HG03103 (cell line): Measurements from ENCODE around the gene CMA1.
A peak's percentile ranks its signal among the peaks of the same experiment; 100 is the strongest.
"Not testable (repeated sequence)": the region's sequence is repeated elsewhere in the genome, so short reads cannot be mapped to it uniquely, and the experiment has no call there.

Experiments
- ATAC-seq: cut with Tn5 transposase; IDR thresholded peaks from one replicate; pipeline ENCODE4 v1.9.1; 2021; ENCODE audit warnings: low read depth; ENCODE audit not compliant: unreplicated experiment

CMA1 gene, protein sequence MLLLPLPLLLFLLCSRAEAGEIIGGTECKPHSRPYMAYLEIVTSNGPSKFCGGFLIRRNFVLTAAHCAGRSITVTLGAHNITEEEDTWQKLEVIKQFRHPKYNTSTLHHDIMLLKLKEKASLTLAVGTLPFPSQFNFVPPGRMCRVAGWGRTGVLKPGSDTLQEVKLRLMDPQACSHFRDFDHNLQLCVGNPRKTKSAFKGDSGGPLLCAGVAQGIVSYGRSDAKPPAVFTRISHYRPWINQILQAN

DNA sequence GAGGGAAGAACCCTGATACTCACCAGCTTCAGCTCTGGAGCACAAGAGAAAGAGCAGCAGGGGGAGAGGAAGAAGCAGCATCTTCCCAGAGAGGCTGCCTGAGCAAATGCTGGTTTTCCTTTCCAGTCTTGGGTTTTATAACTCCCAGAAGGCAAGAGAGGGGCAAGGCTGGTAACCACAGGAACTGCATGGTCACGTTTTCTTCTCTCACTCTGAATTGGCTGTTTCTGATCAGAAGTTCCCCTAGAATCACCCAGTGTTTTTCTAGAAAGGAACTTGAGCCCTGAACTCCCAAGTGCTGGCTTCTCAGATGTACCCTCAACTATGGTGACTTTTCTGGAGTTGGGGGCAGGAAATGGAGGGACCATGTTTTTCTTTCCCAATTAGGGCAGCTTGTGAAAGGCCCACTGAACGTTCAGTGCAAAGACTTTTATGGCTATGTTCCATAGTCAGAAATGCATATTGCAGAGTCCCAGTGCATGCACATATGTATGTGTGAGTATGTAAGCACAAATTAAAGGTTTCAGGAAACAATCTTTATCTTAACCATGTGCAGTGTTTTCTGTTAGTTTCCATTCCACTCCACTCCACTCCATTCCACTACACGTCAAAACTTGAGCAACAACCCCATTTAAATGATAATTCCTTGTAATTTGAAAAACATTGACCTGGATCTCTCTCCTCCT lies at the start of gene CMA1:
CMA1 (minus strand) TSS at position 111 of the 686 bp plus-strand sequence; CDS start at position 81, 30 bp downstream.
- no peak for ATAC-seq

DNA sequence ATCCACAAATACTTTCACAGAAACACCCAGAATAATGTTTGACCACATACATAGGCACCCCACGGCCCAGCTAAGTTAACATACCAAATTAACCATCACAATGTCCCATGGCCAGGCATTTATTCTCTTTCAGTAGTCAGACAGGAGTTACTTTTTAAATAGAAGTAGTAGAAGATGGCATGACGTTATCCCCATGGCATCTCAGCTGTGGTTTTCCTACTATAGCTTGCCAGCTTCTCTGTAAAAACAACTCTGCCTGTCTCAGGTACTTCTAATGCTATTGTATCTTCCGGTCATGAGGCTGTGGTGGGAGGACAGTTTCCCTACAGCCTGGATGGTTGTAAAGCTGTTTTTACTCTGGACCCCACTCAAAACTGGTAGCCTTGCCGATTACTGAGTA lies 48.7 kb upstream of the CMA1 start:
- no peak for ATAC-seq

DNA sequence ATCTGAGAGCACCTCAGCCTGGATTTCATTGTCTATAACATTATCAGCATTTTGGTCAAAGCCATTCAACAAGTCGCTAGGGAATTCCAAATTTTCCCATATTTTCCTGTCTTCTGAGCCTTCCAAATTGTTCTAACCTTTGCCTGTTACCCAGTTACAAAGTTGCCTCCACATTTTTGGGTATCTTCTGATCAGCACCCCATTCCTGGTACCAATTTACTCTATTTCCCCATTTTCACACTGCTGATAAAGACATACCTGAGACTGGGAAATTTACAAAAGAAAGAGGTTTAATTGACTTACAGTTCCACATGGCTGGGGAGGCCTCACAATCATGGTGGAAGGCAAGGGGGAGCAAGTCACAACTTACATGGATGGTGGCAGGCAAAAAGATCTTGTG lies 41.0 kb upstream of the CMA1 start:
- ATAC-seq: not testable (repeated sequence)

DNA sequence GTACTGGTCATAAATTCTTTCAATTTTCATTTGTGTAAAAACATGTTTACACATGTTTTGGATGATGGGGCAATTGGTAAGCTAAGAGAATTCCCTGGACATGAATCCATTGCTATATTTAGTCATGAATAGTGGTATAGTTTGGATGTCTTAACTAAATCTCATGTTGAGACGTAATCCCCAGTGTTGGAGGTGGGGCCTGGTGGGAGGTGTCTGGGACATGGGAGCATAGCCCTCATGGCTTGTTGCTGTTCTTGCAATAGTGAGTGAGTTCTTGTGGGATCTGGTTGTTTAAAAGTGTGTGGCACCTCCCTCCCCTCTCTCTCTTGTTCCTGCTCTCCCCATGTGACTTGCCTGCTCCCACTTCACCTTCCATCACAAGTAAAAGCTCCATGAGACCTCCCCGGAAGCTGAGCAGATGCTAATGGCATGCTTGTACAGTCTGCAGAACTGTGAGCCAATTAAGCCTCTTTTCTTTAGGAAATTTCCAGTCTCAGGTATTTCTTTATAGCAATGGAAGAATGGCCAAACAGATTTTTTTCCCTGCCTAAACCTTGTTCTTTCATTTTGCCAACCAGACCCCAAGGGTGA lies 34.4 kb upstream of the CMA1 start:
- ATAC-seq: no peak

DNA sequence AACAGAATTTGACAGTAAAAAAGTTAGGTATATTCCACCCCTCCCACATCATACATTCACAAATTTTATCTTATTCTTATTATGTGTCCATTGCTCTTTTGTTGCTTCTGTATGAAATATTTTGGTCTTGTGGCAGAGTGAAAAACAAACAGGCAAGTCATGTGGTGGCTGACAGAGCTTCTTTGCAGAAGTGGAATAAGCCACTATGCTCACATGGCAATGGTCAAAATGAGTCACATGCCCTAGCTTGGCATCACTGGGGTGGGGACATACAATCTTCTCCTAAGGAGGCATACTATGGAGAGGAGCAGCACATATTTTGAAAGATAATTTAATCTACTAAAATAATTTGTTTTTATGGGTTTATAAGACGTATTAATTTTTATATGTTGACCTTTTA lies 27.7 kb upstream of the CMA1 start:
- no peak for ATAC-seq

DNA sequence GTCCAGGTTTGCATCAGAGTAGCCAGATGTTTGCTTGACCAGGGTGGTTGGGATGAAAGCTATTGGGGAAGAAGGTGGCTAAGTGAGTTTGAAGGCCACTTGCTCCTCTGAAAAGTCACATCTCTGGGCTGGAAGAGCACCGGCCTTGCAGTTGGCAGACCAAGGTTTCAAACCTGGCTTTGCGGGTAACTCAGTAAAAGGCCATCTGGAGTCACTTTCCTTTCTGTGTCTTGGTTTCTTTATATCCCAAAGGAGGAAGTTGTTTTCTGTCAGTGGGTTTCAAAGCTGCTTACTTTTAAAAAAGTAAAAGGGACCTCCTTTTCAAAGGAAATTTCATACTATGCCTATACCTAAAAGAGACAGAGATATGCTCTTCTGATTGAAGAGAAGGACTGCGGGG lies 26.2 kb upstream of the CMA1 start:
- ATAC-seq: no peak

DNA sequence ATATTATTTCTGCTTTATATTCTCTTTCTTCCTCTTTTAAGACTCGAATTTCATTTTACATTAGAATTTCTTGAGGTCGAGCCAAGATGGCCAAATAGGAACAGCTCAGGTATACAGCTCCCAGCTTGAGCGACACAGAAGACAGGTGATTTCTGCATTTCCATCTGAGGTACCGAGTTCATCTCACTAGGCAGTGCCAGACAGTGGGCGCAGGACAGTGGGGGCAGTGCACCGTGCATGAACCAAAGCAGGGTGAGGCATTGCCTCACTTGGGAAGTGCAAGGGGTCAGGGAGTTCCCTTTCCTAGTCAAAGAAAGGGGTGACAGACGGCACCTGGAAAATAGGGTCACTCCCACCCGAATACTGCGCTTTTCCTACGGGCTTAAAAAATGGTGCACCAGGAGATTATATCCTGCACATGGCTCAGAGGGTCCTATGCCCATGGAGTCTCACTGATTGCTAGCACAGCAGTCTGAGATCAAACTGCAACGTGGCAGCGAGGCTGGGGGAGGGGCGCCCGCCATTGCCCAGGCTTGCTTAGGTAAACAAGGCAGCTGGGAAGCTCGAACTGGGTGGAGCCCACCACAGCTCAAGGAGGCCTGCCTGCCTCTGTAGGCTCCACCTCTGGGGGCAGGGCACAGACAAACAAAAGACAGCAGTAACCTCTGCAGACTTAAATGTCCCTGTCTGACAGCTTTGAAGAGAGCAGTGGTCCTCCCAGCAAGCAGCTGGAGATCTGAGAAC lies 18.0 kb upstream of the CMA1 start:
- not testable (repeated sequence) for ATAC-seq

DNA sequence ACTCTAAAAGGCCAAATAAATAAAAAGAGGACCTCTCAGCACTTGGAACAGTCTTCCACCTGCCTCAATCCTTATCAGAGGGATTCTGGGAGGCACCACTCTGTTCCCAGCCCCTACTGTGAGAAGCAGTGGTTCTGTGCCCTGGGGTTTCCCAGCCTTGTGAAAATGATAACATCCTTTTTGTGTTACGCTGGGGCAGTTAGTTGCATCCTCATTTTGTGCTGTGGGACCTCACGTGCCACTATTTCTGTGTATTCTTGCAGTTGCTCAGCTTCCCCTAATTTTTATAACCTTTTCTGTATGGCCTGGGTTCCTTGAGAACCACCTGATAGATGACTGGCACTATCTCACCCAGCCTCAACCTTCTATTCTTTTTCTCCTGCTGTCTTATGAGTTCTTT lies 10.8 kb upstream of the CMA1 start:
- ATAC-seq: no peak

DNA sequence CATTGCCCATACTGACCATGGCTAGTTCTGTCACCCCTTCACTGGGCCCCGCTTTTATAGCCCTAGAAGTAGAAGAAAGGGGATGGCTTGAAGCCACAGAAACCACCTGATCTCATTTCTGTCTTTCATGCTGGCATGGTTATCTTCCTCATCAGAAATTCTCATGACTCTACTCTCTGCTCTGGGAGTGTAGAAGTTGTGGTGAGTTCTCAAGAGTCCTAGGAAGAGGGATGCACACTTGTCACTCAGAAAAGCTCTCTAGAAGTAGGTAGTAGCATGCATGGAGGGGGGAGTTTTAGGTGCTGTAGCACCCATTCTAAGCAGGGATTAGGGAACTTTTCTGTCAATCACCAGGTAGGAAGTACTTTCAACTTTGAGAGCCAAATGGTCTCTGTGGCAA lies 6.1 kb upstream of the CMA1 start:
- ATAC-seq: no peak

DNA sequence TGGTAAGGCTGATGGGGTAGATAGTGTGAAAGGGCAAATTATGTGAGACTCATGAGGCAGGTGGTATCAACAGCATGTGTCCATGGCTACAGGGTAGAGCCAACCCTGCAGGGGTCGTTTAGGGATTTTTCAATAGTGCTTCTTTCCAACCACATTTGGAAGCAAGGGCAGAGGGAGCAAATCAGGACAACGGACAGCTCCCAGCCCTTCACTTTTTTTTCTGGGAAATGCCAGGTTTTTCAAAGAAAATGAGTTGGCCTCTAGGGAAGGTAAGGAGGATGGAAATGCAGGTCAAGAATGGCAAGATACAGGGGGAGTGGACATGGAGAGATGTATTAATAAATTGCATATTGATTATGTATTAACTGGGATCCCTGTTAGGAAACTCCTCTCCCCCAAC lies 4.9 kb upstream of the CMA1 start:
- ATAC-seq: no peak

DNA sequence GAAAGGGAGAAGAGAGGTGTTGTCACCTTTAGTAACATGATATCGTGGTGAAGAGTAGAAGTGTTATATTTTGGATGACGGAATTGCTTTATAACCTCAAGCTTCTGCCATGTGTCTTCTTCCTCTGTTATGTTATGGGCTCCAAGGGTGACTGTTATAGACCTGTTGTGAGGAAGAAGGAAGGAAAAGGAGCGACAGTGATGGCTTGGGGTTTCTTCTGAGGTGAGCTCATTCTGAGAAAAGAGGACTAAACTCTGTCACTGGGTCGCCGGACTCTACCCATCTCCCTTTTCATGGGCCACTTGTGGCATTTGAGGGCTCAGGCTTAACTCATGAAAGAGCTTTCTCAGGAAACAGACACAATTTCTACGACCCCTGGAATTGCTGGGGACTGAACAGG lies 1.6 kb downstream of the CMA1 start:
- ATAC-seq: no peak

DNA sequence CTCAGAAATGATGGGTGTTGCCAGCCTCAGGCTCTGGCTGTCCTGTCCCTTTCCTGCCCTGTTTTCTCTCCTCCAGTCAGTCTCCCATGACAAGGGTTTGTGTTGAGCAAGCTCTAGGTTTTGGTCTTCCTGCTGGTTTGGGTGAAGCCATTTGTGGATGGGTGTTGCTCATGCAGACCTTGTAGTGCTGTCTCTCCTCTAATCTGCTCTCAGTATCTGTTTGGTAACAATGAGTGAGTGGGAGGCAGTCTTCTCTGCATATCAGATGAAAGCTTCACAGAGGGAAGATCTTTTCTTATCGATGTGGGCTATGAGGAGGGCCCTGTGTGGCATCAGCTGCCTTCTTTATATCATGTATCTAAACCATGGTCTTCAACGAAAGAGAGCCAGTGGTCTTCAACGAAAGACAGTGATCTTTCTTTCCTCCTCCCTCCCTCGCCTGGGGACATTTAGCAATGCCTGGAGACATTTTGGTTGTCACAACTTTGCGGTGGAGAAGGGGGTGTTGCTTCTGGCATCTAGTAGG lies 3.6 kb downstream of the CMA1 start:
- no peak for ATAC-seq

DNA sequence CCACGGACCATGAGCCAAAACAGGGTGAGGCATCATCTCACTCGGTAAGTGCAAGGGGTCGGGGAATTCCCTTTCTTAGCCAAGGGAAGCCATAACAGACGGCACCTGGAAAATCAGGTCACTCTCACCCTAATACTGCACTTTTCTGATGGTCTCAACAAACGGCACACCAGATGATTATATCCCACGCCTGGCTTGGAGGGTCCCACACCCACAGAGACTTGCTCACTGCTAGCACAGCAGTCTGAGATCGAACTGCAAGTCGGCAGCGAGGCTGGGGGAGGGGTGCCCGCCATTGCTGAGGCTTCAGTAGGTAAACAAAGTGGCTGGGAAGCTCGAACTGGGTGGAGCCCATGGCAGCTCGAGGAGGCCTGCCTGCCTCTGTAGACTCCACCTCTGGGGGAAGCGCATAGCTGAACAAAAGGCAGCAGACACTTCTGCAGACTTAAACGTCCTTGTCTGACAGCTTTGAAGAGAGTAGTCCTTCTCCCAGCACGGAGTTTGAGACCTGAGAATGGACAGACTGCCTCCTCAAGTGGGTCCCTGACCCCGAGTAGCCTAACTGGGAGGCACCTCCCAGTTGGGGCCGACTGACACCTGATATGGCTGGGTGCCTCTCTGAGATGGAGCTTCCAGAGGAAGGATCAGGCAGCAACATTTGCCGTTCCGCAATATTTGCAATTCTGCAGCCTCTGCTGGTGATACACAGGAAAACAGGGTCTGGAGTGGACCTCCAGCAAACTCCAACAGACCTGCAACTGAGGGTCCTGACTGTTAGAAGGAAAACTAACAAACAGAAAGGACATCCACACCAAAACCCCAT lies 16.3 kb downstream of the CMA1 start:
- ATAC-seq: not testable (repeated sequence)

DNA sequence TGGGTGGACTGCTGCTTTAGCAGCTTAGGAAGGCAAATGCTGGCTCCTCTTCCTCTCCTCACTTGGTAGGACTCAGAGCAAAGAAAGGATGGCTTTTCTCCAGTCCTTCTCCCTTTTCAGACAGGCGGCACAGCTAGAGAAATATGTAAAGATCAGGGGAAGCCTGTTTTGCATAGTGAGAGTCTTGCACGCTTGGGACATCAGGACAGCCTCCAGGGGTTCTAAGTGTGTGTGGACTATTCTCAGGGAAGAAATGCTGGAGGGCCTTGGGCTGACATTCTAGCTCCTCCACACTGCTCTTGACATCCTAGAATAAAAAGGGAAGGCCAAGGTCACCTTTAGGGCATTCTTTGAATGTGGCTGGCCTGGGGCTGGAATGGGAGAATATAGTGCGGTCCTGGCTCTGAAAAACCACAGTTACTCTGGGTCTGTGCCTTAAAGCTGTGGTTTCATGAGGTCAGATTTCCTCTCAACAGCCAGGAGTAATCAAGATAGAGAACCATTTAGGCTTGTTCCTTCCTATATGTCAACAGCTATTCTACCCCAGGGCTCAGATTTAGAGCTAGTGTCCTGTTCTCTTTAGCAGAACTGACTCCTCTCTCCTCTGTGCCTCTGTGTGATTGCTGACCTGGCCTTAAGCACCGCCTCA lies 24.3 kb downstream of the CMA1 start:
- ATAC-seq: no peak

DNA sequence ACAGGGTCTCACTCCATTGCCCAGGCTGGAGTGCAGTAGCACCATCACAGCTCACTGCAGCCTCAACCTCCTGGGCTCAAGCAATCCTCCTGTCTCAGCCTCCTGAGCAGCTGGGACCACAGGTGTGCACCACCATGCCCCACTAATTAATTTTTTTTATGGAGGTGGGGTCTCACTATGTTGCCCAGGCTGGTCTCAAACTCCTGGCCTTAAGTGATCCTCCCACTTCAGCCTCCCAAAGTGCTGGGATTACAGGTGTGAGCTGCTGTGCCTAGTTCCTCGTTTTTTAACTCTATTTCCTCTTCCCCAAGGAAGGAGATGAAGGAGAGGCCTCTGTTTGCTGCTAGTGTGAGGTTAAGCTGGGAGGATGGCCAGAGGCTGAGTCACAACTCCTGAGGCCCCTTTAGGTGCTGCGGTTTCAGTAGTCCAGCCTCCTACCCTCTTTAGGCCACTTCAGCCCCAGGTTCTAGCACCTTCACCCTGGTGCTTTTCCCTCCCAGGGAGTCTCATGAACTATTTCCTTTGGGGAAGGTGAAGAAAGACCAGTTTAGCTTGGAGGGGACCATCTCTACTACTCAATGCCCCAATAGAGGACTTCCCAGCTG lies 25.3 kb downstream of the CMA1 start:
- not testable (repeated sequence) for ATAC-seq

DNA sequence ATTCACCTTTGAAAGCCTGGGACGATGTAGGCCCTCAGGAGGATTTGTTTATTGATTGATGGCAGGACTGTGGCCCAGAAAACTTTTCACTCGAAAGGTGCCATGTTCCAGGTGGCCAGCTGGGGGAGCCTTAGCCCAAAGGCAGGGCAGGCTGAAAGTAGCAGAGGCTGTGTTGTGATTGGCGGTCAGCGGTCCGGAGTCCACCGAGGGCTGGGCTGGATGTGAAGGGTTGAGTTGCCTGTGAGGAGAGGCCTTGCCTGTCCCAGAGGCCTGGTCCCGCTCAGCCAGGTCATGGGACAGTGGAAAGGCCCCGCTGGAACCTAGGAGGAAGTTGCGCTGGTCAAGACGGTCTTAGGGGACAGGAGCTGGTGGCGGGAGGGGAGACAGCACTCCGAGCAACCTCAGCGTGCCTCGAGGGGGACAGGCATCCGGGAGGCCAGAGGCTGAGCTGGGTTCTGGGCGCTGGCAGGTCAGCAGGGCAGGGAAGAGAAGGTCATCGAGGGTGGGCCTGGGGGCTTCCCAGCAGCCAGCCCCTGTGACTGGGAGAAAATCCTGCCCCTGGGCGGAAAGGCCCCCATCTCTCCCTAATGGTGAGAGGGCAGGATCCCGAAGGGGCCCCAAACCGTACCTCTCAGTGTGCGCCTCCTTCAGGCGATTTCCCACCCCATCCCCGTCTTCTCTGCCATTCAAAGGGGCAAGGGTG lies 26.3 kb downstream of the CMA1 start:
- peak; percentile 64 for ATAC-seq

DNA sequence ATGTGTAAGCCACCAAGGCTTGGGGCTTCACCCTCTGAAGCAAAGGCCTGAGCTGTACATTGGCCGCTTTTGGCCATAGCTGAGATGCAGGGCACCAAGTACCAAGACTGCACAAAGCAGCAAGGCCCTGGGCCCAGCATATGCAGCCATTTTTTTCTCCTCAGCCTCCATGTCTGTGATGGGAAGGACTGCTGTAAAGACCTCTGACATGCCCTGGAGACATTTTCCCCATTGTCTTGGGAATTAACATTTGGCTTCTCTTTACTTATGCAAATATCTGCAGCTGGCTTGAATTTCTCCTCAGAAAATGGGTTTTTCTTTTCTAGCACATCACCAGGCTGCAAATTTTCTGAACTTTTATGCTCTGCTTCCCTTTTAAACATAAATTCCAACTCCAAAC lies 28.1 kb downstream of the CMA1 start:
- ATAC-seq: not testable (repeated sequence)

DNA sequence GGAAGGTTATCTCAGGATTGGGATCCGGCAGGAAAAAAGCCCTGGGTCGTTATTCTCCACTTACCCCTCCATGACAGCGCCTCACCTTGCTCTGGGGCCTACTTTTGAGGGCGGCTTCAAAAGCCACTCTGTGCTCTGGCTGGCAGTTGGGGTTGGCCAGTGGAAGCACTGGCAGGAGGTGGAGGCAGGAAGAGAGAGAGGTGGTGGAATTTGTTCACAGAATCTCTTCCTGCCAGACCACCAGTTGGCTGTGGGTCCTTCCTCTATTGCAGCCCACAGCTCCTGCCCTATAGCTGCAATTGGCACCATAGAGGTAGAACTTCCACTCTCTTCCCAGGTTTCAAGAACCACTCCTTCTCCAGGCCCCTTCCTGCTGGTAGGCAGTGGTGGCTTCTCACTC lies 32.8 kb downstream of the CMA1 start:
- no peak for ATAC-seq

DNA sequence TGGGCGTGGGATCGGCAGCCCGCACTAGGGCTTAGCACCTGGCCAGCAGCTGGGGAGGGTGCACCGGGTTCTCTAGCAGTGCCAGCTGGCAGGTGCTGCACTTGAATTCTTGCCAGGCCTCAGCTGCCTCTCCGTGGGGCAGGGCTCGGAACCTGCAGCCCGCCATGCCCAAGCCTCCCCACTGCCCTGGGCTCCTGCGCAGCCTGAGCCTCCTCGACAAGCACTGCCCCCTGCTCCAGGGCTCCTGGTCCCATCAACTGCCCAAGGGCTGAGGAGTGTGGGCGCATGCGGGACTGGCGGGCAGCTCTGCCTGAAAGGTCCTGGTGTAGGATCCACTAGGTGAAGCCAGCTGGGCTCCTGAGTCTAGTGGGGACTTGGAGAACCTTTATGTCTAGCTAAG lies 34.9 kb downstream of the CMA1 start:
- ATAC-seq: no peak
